ENCODE data around the gene DIPK2A.

Gene DIPK2A

GRCh38 chr3:143974271-143975238 lies 2.9 kb downstream of the DIPK2A start:
- DNase-seq (ENCODE audit: low read depth) = no peak

DNA sequence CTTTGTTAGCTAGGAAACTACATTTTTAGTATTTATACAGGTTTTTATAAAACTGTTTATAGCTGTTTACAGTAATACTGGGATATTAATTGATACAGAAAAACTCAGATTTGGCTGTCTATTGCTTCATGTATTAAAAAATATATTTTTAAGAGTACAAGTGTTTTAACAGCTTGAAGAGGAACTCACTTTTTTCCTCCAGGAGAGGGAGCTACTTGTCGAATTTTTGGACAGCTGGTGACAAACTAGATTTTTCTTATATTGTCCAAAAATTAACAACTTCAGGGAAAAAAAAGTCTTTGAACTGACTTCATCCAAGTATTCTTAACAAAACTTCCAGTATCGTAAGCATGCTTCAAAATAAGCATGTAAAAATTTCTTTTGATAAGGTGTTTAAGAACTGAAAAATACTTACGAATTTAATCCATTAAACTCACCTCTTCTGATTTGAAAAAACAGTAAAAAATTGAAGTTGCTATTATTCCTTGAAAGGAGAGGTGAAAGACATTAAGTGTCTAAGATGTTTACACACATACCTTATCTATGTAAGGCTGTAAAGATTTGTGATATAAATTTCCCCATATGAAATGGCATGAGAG lies 4.0 kb downstream of the DIPK2A start:
- no peak for DNase-seq (ENCODE audit: low read depth)

DNA sequence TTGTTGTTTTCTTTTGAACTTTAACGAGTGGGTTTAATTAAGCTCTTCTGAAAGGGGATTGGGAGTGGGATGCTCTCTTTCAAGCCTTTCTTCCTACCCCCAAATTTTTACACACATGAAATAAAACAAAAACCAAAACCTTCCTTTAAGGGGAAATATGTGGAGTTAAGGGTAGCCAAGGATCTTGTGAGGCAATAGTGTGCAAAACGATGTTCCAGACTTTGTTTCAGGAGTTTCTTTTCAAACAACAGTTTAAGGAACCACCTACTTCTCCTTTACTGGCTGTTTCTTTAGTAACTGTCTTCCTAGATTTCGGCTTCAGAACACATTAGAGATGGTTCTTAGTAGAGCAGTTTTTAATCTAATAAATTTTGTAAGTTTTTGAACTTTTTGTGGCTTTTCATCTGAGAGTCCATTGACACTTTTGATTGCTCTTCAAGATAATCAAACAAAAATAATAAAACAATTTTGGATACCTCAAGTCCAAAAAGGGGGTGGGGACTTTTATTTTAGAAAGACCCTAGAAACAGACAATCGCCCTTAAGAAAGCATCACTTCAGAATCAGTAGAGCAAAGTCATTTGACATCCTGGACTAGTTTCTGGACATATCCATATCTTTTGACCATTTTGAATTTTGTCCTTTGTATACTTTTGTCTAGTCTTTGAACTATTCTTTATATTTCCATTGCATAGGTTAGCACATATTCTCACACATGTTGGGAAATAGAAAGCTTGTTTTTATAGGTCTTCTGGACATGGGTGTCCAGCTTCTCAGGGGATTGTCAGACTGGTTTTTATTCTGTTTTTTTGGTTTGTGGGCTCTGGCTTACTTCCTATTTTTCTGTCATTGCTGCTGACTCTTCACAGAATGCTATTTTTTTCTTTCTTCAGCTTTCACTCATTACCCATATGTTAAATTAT lies 6.0 kb downstream of the DIPK2A start:
- DNase-seq (ENCODE audit: low read depth) = no peak

DNA sequence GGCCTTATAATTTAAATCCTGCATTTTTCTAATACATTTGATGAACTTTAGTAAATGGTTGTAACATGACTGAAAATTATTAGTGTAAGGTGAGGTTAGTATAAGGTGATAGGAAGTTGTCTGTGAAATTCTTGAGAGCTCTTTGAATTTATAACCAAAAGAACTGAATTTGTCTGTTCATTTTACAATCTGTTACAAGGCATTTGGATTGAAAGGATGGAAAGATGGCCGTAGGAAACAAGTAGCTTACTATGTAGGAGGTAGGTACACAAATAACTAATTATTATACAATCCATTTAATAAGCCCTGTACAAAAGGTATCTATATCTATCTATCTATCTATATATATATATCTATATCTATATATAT lies 6.6 kb downstream of the DIPK2A start:
- no peak for DNase-seq (ENCODE audit: low read depth)

DNA sequence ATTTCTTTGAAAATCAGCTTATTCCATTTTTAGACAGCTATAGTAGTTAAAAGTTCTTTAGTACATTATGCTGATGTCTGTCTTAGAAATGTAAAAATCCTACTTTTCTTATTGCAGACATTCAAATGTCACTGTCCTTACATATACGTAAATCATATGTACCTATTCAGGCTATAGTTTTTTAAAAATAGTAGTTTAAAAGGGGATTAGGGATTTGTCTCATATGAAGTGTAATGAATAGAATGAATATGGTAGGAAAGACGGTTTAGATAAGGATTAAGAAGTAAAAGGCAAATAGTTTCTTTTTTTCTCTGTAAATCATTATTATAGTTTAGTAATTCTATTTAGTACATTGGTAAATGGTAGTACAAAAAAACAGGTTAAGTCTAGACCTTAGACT lies 7.4 kb downstream of the DIPK2A start:
- DNase-seq (ENCODE audit: low read depth) = no peak

- no peak for DNase-seq (ENCODE audit: low read depth)
Observed at GRCh38 chr3:143979813-143980212, 8.2 kb downstream of the DIPK2A start.

DNA sequence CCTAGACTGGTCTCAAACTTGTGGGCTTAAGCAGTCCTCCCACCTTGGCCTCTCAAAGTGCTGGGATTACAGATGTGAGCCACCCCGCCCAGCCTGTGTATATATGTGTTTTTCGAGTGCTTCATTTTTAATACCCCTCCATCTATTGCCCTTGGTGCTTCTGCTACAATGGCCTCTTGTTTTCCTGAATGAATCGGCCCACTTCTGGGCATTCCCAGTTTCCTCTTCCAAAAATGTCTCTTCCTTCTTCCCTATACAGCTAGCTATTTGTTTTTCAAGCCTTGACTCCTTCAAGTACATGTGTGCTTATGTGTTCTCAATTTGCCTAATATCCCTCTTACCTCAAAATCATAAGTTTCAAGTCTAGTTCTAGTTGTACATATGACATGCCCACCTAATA lies 16.7 kb downstream of the DIPK2A start:
- DNase-seq (ENCODE audit: low read depth) = no peak

- DNase-seq (ENCODE audit: low read depth) = no peak
Observed at GRCh38 chr3:143989461-143989860, 17.8 kb downstream of the DIPK2A start.

DNA sequence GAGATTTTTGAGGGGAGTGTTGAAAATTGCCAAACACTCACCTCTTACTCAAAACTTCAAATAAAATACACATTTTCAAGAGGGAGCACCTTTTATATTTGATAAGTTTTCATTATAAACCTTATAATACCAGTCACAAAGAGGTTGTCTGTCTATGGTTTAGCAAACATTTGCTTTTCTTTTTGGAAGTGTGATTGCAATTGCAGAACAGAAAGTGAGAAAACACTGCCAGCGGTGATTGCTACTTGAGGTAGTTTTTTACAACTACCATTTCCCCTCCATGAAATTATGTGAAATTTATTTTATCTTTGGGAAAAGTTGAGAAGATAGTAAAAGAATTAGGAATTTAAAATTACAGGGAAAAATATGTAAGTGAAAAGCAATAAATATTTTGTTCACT lies 20.1 kb downstream of the DIPK2A start:
- no peak for DNase-seq (ENCODE audit: low read depth)

- DNase-seq (ENCODE audit: low read depth) = no peak
Observed at GRCh38 chr3:143998266-143998665, 26.6 kb downstream of the DIPK2A start.

DNA sequence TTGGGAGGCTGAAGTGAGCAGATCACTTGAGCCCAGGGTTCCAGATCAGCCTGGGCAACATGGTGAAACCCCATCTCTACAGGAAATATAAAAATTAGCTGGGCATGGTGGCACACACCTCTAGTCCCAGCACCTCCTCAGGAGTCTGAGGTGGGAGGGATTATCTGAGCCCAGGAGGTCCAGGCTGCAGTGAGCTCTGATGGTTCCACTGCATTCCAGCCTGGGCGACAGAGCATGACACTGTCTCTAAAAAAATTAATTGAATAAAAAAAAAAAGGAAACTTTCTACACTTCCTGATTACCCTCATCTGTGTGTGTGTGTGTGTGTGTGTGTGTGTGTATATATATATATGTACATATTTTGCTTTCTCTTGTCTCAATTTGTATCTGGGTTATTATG lies 31.4 kb downstream of the DIPK2A start:
- DNase-seq (ENCODE audit: low read depth) = no peak

DNA sequence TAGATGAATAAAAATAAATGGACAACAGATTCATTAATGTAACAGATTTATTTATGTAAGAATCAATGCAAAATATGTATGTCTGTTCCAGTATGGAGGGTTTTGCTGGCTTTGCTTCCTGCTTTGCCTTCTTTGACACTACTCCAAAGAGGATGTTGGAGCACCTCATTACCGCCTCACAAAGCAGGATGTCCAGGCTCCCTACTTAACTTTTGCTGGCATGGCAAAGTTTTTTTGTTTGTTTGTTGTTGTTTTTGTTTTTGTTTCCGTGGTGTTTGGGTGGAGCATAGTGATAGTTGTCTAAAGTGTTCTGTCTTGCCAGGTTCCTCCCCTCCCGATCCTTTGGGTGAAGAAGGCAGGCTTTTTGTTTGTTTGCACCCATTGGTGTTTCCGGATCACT lies 38.7 kb downstream of the DIPK2A start:
- no peak for DNase-seq (ENCODE audit: low read depth)

DNA sequence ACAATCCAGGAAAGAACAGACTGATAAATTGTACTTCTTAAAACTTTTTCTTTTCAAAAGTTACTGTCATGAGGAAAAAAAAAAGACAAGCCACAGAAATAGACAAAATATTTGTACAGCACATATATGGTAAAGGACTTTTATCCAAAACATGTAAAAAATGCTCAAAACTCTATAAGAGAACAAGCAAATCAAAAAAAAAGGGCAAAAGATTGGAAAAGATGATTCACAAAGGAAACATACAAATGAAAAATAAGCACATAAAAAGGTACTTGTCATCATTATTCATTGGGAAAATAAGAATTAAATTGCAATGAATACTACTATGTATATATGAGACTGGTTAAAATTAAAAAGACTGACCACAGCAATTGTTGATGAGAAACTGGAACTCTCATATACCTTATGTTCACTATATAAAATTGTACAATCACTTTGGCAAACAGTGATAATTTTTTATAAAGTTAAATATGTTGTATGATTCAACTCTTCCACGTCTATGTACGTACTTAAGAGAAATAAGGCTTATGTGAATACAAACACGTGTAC lies 39.7 kb downstream of the DIPK2A start:
- no peak for DNase-seq (ENCODE audit: low read depth)

- DNase-seq (ENCODE audit: low read depth) = no peak
Observed at GRCh38 chr3:144015133-144015532, 43.5 kb downstream of the DIPK2A start.

DNA sequence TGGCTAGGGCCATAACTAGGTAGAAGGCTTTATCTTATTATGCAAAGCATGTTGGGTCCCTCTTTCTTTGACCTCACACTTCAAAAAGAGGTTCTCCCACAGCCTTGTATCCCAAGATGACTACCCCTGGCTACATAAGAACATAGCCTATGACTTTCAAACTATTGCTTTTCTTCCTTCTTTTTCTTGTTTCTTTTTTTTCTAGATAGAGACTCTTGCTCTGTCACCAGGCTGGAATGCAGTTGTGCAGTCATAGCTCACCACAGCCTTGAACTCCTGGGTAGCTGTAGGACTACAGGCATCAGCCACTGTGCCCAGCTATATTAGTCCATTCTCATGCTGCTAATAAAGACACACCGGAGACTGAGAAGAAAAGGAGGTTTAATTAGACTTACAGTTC lies 47.2 kb downstream of the DIPK2A start:
- DNase-seq (ENCODE audit: low read depth) = no peak
